GM21367 (cell line): ENCODE data around the gene MIA3.

ENCODE experiments used
- ATAC-seq: cut with Tn5 transposase; IDR thresholded peaks from one replicate; pipeline ENCODE4 v1.9.1; 2021; ENCODE audit not compliant: unreplicated experiment

The MIA3 gene

DNA sequence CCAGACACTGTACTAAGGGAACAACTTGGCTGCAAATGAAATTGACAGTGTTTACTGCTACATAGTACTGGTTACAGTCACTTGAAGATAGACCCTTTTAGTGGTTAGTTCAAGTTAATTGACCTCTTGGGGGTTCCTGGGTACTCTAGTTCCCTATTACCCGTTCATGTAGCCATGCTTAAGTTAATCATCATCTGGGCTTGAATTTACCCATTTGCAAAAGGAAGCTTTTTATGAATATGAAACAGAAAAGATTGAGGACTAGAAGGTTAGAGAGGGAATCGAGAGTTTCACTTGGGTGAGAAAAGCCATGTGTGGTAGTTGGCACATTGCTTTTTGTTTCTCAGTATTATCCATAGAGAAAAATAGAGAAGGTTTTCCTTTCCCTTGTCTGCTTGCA, 2.7 kb downstream of the MIA3 start:
- no peak for ATAC-seq

DNA sequence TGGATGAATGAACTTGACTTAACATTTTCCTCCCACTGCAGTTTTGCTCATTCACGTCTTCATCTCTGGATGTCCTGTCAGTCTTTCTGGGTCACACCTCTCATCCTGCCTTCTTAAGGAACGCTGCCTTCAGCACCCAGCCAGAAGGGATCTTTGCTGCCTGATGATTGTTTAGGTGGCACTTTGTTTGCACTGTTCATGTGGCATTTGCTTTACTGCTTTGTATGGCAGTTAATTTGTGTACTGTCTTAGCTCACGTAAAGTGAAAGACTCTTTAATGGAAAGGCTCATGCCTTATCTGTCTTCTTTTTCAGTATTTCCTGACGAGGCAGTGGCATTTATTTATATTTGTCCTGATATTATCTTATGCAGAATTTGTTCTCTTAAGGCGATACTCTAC, 4.9 kb downstream of the MIA3 start:
- no peak for ATAC-seq

DNA sequence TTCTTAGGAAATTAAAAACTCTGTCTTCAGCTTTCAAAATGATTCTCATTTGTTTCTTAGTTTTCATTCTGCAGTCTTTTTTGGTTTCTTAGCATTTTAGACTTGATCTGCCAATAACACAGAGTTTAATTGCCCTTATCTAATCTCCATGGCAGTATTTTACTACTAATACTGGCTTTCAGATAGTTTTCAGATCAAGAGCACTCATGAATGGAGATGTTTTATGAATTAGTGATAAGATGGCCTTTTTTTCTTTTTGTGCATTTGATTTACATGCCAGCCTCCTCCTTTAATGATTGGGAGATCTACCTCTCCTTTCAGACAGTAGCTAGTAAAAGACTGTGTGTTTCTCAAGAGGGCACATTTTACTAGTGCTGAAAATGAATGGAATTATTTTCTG, 5.6 kb downstream of the MIA3 start:
- ATAC-seq = no peak

DNA sequence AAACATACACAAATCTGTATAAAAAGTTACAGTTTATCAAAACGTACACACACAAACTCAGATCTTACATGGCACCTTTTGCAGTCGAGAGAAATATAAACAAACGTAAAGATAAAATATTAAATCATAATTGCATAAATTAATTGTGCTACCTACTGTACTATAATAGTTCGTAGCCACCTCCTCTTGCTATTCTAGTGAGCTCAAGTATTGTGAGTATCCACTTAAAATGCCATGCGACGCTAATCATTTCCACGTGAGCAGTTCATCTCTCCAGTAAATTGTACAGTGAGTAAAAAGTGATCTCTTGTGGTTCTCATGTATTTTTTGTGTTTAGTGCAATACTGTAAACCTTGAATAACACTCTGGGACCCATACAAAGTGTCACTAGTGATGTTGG, 6.3 kb downstream of the MIA3 start:
- ATAC-seq = no peak

DNA sequence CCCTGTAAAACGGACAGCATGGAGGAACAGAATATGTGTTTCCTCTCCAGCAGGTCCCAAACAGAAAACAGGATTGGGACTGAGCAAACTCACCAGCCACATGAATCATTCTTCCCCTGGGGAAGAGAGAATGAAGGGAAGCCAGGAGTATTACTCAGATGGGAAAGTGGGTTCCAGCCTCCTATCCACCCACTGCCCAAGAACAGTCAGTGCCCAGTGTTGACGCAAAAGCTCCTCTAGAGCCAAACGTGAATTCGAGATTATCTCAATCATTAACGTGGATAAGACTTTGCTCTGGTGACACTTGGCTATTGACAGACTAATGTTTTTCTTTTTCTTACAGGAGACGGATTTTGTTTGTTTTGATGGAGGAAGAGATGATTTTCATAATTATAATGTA, 9.3 kb downstream of the MIA3 start:
- ATAC-seq = no peak

DNA sequence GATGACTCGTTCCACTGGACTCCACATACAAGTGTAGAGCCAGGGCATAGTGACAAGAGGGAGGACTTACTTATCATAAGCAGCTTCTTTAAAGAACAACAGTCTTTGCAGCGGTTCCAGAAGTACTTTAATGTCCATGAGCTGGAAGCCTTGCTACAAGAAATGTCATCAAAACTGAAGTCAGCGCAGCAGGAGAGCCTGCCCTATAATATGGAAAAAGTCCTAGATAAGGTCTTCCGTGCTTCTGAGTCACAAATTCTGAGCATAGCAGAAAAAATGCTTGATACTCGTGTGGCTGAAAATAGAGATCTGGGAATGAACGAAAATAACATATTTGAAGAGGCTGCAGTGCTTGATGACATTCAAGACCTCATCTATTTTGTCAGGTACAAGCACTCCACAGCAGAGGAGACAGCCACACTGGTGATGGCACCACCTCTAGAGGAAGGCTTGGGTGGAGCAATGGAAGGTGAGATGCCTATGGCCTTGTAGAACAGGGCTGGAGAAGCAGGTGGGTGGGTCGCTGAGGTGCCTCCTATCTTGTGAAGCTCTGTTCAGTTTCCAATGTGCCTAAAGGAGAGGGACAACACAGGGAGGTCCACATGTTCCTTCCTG, 12.1 kb downstream of the MIA3 start:
- no peak for ATAC-seq

DNA sequence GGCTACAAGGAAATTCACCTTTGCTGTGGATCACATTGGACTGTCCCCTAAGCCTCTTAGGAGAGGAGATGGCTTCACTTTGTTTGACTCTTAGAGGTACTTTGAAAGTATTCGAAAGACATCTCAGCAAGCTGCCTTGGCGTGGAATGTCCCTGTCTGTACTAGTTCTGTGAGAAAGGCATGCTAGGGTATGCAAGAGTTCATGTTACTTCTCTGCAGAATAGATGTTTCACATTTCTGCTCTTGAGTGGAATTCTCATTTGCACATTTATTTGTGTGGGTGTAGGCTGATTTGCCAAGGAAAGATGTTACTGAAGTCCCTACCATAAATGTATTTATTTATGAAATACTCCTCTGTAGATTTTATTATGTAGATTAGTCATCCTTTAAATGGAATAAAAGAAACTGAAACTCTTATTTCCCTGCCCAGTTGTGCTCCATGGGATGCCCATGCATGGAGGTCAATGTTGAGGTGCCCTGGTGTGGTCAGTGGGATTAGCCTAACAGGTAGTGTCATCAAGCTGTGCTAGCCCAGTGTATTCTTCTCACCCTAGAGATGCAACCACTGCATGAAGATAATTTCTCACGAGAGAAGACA, 13.8 kb downstream of the MIA3 start:
- ATAC-seq = no peak

DNA sequence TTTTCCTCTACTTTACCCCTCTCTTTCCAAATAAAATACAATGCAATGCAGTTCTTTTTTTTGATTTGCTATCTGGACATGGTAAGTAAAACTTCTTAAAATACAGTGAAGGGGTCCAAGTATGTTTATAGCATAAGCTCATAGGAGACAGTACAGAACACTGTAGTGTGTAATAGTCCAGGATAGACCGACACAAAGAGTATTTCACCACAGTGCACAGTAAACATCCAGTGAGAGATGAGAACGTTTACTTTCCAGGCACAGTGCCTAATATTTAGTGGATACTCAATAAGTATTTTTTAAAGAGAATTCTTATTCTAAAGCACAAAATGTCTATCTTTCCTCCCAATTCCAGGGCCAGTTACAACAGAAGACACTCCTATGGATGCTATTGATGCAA, 14.9 kb downstream of the MIA3 start:
- ATAC-seq = no peak

DNA sequence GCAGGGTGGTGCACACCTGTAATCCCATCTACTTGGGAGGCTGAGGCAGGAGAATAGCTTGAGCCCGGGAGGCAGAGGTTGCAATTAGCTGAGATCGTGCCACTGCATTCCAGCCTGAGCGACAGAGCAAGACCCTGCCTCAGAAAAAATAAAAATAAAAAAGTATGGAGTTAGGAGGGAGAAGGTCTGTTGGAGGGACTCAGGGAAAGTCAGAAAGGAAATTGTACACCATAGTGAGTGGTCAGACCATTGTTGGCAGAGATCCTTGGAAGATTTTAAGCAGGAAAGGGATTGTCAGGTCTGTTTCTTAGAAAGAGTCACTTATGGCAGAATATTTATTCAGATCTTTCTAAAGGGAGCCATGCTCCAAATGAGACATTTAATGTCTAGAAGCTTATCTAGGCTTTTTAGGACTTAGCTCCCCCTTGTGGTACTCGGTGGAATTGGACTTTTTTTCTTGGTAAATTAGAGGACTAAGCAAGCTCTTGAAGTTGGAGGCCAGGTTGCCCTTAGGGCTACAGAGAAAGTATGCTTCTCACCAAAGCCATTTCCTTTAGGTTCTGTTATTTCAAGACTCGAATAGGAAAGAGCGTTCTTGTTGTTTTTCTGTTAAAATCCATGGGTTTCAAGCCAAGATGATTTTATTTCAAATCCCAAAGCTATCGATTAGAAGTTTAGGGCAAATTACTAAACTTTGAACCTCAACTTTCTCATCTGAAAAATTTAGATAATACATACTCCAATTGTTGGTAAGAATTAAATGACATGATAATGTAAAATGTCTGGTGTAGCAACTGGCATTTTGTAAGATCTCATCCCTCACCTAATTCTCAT, 16.5 kb downstream of the MIA3 start:
- peak; percentile 78 for ATAC-seq

DNA sequence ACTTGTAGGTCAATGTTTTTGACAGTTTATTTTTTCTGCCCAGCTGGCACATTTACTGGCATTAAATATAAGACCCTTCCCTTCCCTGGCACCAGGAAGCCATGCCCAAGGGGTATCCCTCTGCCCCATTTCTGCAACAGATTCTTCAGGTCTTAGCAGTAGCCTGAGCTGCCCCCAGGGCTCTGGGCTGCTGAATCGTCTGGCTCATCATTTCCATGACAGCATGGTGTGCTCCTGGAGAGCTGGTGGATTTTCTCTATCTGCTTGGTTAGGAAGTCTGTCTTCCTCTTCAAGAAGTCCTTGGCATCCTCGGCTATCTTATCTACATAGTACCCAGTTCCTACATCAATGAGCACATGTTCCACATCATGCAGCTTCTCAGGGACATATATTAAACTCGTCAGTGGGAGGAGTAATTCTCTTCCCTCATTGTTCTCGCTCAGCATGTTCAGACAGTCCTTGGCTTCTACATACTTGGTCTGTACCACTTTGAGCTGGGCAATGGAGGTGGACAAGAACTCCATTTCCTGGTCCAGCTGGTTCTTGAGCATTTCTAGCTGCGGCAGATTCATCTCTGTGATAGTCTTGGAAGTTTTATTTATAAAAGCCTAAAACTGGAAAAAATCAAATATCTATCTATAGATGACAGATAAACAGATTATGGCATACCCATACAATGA, 23.5 kb downstream of the MIA3 start:
- ATAC-seq = no peak

DNA sequence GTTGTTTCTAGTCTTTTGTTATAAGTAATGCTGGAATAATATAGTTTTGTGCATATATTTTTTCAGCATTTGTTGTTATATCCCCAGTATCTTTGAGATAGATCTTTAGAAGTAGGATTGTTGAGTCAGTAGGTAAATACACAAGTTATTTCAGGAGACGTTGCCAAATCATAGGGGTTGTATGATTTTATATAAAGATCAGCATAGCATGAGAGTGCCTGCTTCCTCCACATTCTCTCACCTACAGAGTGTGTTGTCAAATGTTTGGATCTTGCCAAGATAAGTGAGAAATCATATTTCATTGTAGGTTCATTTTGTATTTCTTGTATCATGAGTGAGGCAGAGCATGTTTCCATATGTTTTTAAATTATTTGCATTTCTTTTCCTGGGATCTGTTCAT, 24.6 kb downstream of the MIA3 start:
- no peak for ATAC-seq

DNA sequence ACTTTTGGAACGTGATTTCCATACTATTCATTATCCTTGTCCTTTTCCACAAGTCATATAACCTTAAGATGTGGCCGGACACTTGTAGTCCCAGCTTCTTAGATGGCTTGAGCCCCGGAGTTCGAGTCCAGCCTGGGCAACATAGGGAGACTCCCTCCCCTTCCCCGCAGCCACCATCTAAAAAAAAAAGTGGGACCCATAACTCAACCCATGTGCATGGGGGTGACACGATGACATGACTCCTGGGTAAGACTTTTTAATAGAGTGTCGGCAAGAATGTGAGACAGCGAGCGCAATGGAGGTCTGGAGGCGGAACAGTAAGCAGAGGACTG, 25.7 kb downstream of the MIA3 start:
- no peak for ATAC-seq

DNA sequence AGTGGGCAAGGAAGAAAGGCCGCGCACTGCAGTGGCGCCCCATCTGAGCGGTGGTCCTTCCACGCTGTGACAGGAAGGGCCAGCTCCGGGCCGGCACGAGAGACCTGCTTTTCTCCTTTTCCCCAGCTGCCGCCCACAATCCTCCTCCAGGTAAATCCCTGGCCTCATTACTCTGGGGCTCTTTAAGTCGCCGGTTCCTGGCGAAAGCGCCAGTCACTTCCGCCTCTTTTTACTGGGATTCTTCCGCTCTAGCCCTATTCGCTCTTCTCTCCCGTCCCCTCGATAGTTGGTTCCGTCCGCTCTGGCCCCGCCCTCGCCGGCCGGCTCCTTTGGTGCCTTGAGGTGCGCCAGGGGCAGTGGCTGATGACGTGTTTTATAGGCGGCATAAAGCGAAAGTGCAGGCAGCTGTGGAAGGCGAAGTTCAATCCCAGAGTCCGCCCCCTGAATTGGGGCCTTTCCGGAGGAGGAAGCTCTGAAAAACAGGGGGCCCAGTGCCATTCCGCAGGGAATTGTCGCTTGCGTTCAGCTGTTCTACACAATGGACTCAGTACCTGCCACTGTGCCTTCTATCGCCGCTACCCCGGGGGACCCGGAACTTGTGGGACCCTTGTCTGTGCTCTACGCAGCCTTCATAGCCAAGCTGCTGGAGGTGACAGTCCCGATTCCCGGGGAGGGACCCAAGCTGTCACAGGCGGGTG, 26.2 kb downstream of the MIA3 start:
- ATAC-seq = peak; percentile 95

DNA sequence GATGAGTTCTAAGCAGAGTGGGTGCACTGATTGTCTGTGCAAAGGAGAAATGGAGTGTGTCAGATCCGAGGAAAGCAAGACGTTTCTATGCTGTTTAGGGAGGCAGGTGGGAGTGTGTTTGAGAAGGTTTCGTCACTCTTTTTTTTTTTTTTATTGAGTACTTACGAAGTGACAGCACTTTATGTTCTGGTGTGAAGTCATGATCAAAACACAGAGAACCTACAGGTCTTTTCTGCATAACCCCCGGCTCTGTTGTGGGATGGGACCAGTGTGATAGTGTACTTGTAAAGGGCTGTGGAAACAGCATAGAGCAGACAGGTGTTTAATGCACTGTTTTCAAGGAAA, 26.7 kb downstream of the MIA3 start:
- ATAC-seq = no peak

DNA sequence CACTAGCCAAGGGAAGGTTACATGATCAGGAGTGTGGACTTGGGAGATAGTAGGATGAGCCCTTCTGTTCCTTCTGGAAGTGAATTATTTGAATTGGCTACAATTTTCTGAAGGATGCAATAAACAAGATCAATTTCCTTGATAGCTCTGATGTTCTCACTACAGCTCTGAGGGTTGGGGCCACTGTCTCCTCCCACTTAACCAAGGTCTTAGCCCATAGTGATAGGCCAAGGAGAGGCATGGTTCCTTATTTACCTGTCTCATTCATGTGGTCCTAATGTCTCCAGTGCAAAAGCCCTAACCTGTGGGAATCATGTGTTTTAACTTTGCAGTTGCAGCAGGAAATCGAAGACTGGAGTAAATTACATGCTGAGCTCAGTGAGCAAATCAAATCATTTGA, 34.8 kb downstream of the MIA3 start:
- ATAC-seq = no peak

DNA sequence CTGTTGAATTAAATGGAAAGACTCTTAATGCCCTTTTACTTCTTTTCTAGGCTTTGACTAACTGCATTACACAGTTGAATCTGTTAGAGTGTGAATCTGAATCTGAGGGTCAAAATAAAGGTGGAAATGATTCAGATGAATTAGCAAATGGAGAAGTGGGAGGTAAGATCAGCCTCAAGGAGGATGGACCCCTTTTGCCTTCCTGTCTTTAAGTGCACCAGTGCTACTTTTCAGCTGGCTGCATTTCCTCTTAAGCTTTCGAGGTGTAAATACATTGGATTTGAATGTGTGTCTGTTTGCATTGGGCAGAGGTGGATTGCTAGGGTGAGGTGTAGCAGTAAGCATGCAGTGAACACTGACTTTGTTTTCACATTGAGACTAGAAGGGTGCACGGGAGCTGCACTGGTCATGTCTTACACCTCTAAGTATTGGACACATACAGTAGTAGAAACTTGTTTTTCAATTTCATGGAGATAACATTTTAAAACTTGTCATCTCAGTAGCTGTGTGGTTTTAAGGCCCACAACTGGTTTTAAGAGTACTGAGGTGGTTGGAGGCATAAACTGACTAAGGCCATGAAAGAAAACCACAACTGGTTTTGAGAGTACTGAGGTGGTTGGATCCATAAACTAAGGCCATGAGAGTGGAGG, 35.4 kb downstream of the MIA3 start:
- peak; percentile 56 for ATAC-seq

DNA sequence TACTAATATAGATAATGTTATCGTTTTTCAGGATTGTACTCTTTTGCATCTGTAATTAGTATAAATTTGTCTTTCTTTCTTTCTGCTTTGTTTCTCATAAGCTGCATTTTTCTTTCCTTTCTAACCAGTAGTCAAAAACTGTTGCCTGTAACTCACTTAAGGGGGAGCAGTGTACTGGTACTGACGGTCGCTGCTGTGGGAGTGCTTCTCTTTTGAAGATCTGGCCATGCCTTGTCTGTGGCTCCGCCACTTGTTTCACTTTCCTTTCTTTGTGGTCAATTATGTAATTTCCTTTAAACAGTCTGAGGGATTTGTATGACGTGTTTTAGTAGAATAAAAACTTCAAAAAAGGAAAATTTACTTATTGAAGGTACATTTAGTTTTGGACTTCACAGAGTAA, 37.0 kb downstream of the MIA3 start:
- peak; percentile 95 for ATAC-seq

DNA sequence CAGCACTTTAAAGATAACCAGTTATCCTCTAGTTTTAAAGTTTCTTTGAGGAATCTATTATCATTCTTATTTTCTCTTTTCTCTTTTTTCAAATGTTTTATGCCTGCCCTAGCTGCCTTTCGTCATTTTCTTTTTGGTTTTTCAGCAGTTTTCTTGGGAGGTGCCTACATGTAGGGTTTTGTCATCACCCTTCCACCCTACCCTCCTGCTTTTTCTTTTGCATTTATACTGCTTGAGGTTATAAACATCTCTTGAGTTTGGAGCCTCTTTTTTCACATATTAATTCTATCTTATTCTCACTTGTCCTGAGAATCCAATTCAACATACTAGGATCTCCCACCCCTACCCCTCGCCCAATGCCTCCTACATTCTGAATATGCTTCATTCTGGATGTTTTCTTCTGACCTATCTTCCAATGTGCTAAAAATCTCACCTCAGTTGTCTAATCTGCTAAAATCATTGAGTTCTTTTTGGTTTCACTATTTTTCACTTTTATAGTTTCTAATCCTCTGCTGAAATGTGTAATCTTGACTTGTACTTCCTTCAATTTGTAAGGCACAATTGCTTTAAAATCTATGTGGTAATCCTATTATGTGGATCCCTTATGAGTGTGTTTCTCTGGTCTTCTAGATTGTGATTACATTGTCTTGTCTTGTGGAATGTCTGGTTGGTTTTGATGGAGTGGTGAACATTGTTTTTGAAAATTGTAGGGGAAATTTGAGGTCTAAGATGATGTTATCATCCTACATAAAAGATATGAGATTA, 38.7 kb downstream of the MIA3 start:
- no peak for ATAC-seq

DNA sequence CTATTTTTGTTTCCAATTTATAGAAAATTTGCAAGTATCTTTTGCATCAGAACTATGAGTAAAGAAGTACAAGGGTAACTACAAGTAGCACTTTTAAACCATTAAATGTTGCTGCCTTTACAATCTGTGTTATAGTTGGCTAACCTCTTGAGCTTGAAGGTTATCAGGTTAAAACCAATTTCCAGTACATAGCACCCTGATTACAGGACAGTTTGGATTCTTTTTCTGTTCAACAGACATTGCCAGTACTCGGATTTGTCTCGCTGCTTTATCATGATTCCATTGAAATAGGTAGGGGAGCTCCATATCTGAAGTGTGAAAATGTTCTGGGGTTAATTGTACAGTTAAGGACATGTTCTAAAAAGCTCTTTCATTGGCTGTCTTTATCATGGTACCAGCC, 40.0 kb downstream of the MIA3 start:
- ATAC-seq = no peak

DNA sequence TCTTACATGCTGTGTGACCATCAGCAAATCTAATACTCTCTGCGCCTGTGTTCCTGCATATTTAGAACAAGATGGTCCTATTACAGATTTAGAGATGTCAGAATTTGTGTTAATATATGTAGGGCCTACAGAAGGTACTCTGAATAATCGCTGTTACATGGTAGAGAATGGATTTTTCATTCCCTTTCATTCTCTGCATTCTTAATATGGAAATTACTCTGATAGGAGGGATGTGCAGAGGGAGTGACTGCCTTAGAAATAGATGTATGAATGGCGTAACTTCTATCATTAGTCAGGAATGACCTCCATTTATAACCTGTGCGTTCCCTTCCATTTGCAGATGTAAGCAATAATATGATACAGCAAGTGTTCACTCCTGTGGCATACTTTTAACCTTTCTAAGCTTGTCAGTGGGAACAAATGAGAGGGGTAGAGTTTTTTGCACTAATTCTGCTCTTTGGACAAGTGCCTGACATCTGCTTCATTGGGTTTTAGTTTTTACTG, 45.6 kb downstream of the MIA3 start:
- no peak for ATAC-seq
